ENCODE data around the gene FGD6. TPM values are rescaled to one million over a fixed set of nuclear protein-coding genes. Genes with fewer than 3 reads are reported as not detected.
"Not testable (repeated sequence)": the region's sequence is repeated elsewhere in the genome, so short reads cannot be mapped to it uniquely, and the experiment has no call there.

FGD6 gene
- total RNA-seq, 6 donors from 2014 or later, result 14.7 to 36.1 (median 20.2) TPM

GRCh38 chr12:95142431-95143151 is 74.7 kb downstream of the FGD6 start:
- no peak for ATAC-seq (ENCODE audit: low FRiP score in 2 of 2)
- H3K27me3 ChIP-seq, result no peaks in the 10 kb centered on the region
- no peak for DNase-seq
- no peak overlapping the region for H3K4me3 ChIP-seq
- TF ChIP-seq POLR2A (IDR thresholded peaks at IDR 0.05), result no peak
- TF ChIP-seq POLR2AphosphoS5 (IDR thresholded peaks at IDR 0.05), result no peak
- no peak for TF ChIP-seq EP300 (IDR thresholded peaks at IDR 0.05)
- TF ChIP-seq CTCF (IDR thresholded peaks at IDR 0.05), result no peak
- 69 to 72% methylated on average over 2 of the region's 2 CpGs for WGBS, 2 donors
- H3K4me1 ChIP-seq, result peaks cover 15 to 30% (median 22%) of the 10 kb centered on the region in 4 donors
- H3K27ac ChIP-seq, result peak overlapping the region; percentile 4 to 70 (median 46)
- H3K9me3 ChIP-seq, result no peaks in the 10 kb centered on the region
- H3K36me3 ChIP-seq, result no peaks in the 10 kb centered on the region

- no peaks in the 10 kb centered on the region for H3K9me3 ChIP-seq
- no peak overlapping the region for H3K4me3 ChIP-seq
- DNase-seq (no peak), ATAC-seq (ENCODE audit: low FRiP score in 2 of 2) (no peak)
- TF ChIP-seq CTCF (IDR thresholded peaks at IDR 0.05), result no peak
- TF ChIP-seq EP300 (IDR thresholded peaks at IDR 0.05), result no peak
- no peak for TF ChIP-seq POLR2AphosphoS5 (IDR thresholded peaks at IDR 0.05)
- TF ChIP-seq POLR2A (IDR thresholded peaks at IDR 0.05), result no peak
- peaks cover 15 to 27% (median 24%) of the 10 kb centered on the region in 4 donors for H3K4me1 ChIP-seq
- H3K36me3 ChIP-seq, result peaks cover 0 to 5% (median 0%) of the 10 kb centered on the region in 4 donors
- no peak overlapping the region for H3K27ac ChIP-seq
- H3K27me3 ChIP-seq, result no peaks in the 10 kb centered on the region
- 63 to 68% methylated on average over 4 of the region's 4 CpGs for WGBS, 2 donors
These were observed 76.0 kb downstream of the FGD6 start for GRCh38 chr12:95141310-95141709.

DNA sequence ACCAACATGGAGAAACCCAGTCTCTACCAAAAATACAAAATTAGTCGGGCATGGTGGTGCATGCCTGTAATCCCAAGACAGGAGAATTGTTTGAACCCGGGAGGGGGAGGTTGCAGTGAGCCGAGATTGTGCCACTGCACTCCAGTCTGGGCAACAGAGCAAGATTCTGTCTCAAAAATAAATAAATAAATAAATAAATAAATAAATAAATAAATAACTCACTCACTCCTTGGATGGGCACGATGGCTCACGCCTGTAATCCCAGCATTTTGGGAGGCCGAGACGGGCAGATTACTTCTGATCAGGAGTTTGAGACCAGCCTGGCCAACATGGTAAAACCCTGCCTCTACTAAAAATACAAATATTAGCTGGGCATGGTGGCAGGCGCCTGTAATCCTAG is 79.2 kb downstream of the FGD6 start:
- H3K4me1 ChIP-seq, result peaks cover 13 to 28% (median 16%) of the 10 kb centered on the region in 4 donors
- H3K27ac ChIP-seq; H3K27me3 ChIP-seq; H3K9me3 ChIP-seq; H3K4me3 ChIP-seq; ATAC-seq (ENCODE audit: low FRiP score in 2 of 2); DNase-seq: not testable (repeated sequence)
- WGBS, 2 donors, result 96 to 97% methylated on average over 8 of the region's 8 CpGs
- peaks cover 0 to 10% (median 0%) of the 10 kb centered on the region in 4 donors for H3K36me3 ChIP-seq

DNA sequence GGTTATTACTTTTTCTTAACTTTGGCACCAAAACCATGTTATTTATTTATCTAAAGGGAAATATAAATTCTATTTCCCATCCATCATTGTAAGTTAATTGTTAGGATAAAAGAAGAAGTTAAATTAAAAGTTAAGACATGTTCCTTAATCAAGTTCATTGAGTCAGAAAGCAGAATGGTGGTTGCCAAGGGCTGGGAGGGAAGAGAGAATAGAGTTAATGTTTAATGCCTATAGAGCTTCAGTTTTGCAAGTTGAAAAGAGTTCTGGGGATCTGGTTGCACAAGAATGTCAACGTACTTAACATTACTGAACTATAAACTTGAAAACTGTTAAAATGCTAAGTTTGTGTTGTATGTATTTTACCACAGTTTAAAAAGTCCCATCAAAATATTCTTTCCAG is 80.7 kb downstream of the FGD6 start:
- H3K36me3 ChIP-seq, result peaks cover 0 to 10% (median 0%) of the 10 kb centered on the region in 4 donors
- peaks cover 13 to 31% (median 14%) of the 10 kb centered on the region in 4 donors for H3K4me1 ChIP-seq
- TF ChIP-seq EP300 (IDR thresholded peaks at IDR 0.05) (no peak), POLR2A (IDR thresholded peaks at IDR 0.05) (no peak), POLR2AphosphoS5 (IDR thresholded peaks at IDR 0.05) (no peak), CTCF (IDR thresholded peaks at IDR 0.05) (no peak)
- 69 to 74% methylated on average over 1 of the region's 1 CpG for WGBS, 2 donors
- no peak overlapping the region for H3K4me3 ChIP-seq
- peak overlapping the region in 1 of 4 donors; percentile 49 for H3K27ac ChIP-seq
- no peaks in the 10 kb centered on the region for H3K27me3 ChIP-seq
- H3K9me3 ChIP-seq, result no peaks in the 10 kb centered on the region
- ATAC-seq (ENCODE audit: low FRiP score in 2 of 2) (no peak), DNase-seq (no peak)

DNA sequence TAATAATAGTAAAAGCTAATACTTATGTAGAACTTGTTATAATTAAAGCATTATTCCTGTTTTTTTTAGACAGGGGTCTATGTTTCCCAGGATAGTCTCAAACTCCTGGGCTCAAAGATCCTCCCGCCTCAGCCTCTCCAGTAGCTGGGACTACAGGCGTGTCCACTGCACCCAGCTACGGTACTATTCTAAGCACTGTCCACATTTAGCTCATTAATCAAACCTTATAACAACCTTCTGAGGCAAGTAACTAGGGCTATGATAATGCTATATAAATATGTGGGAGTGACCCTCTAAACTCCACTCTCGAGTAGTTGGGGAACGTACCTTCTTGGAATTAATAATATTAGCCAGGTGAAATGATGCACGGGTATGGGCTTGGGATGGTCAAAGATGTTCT is 83.2 kb downstream of the FGD6 start:
- Histone ChIP-seq H3K27ac (no peak overlapping the region), H3K4me1 (peaks cover 13 to 37% (median 24%) of the 10 kb centered on the region in 4 donors), H3K27me3 (no peaks in the 10 kb centered on the region), H3K4me3 (no peak overlapping the region), H3K36me3 (peaks cover 0 to 10% (median 0%) of the 10 kb centered on the region in 4 donors), H3K9me3 (no peaks in the 10 kb centered on the region)
- DNase-seq (no peak), ATAC-seq (ENCODE audit: low FRiP score in 2 of 2) (no peak)
- no peak for TF ChIP-seq POLR2AphosphoS5 (IDR thresholded peaks at IDR 0.05)
- no peak for TF ChIP-seq POLR2A (IDR thresholded peaks at IDR 0.05)
- no peak for TF ChIP-seq EP300 (IDR thresholded peaks at IDR 0.05)
- no peak for TF ChIP-seq CTCF (IDR thresholded peaks at IDR 0.05)
- 89 to 90% methylated on average over 6 of the region's 6 CpGs for whole genome bisulfite sequencing, 2 donors

Measured in upper lobe of left lung (tissue), 6 donors.